Adrenal gland (tissue), 12 donors: ENCODE data around the gene ADAMTS7. TPM values are rescaled to one million over a fixed set of nuclear protein-coding genes. Genes with fewer than 3 reads are reported as not detected.
"Not testable (repeated sequence)": the region's sequence is repeated elsewhere in the genome, so short reads cannot be mapped to it uniquely, and the experiment has no call there.

ENCODE experiments used
- DNase-seq, 7 donors: peaks; one replicate each; pipeline ENCODE4 v3.0.0-alpha.2; 2019 to 2020
- H3K27ac ChIP-seq, 5 donors: fragments of 200-600 bp; sonication (generic) in 4 of 5; 1 replicate in 3 of 5; 2 replicates in 2 of 5; pipeline versions ENCODE4 v1.5.1 to v1.8.0; 2016 to 2020; ENCODE audit warnings: mild to moderate bottlenecking in 1 of 5
- H3K27me3 ChIP-seq: fragments of 200-600 bp; 2 replicates; pipeline ENCODE4 v1.8.0; 2021
- H3K36me3 ChIP-seq, 2 donors: fragments of 200-600 bp; replicated peaks in 1 of 2; 1 replicate in 1 of 2; 2 replicates in 1 of 2; pipeline versions ENCODE4 v1.5.1 to v1.8.0; 2018 to 2022
- H3K4me1 ChIP-seq, 2 donors: fragments of 200-600 bp; replicated peaks in 1 of 2; 1 replicate in 1 of 2; 2 replicates in 1 of 2; pipeline versions ENCODE4 v1.5.1 to v1.8.0; 2018 to 2021
- H3K4me3 ChIP-seq, 4 donors: fragments of 200-600 bp; sonication (generic) in 3 of 4; one replicate each; pipeline ENCODE4 v1.5.1; 2016 to 2018
- H3K9me3 ChIP-seq, 3 donors: fragments of 200-600 bp; sonication (generic) in 1 of 3; replicated peaks in 1 of 3; 1 replicate in 2 of 3; 2 replicates in 1 of 3; pipeline versions ENCODE4 v1.5.1 to v1.8.0; 2016 to 2021
- POLR2A ChIP-seq, 2 donors: fragments of 450-650 bp; IDR thresholded peaks; one replicate each; pipeline ENCODE4 v1.6.1; 2017; ENCODE audit warnings: antibody characterized with exemption in 2 of 2, mild to moderate bottlenecking in 2 of 2, moderate library complexity in 1 of 2
- WGBS, 4 donors: extraction: QIAGEN DNeasy Blood & Tissue Kit in 2 of 4; methylation state at CpG; one replicate each; pipeline versions ENCODE4 v1.1.5 to v1.1.7; 2013 to 2017; 5-methylcytosine and 5-hydroxymethylcytosine counted together
- intact Hi-C, 2 donors: fragments of 100-400 bp; cut with DNase I; formaldehyde crosslinking; loops; one replicate each; pipeline versions ENCODE4 v1.14.1 to v1.15.0; 2022 to 2023
- polyA plus RNA-seq, 3 donors: library from polyadenylated mRNA; stranded (reverse); fragments of 200-250 nt in 2 of 3; fragments of 350-450 nt in 1 of 3; fragmentation: Illumina TruSeq in 1 of 3; extraction: RNeasy Lipid Tissue Mini Kit (QIAGEN cat#74804) in 1 of 3; gene quantifications; one replicate each; pipeline ENCODE4 v1.2.3, GENCODE V29; 2013 to 2014
- total RNA-seq, 9 donors: library from RNA; depleted of rRNA in 4 of 9; stranded (reverse); fragments of >200 nt in 4 of 9; fragments of 120-200 nt in 1 of 9; fragmentation: NEBNext Ultra II Directional in 1 of 9; extraction: Animal tissue kit (Norgen Biotek cat#: 25700) in 1 of 9; gene quantifications; one replicate each; pipeline versions ENCODE4 v1.1.0 to v1.2.4, GENCODE V29; 2013 to 2023
- TF ChIP-seq, protein P1 (sequence below), 6 experiments: fragments of 450-650 bp in 4 of 6; fragments of 200-600 bp in 2 of 6; sonication (generic) in 1 of 6; IDR thresholded peaks; 1 replicate in 5 of 6; 2 replicates in 1 of 6; pipeline versions ENCODE4 v1.5.1 to v1.8.0; 2016 to 2021; ENCODE audit warnings: antibody characterized with exemption in 6 of 6, mild to moderate bottlenecking in 2 of 6, moderate library complexity in 1 of 6
- donor health status: healthy with polysubstance abuse.
- donor health status: Bipolar disorder and iron deficiency.
- donor health status: DM: yes; HTN: yes; CAD: no.
- donor health status: DM: no; HTN: no; CAD: no.
- donor health status: DM: no; HTN: no; CAD: no.
- donor health status: DM: yes; HTN: yes; CAD: no.

Gene ADAMTS7
- total and polyA plus RNA-seq, 12 donors, result 0.70 to 27.7 (median 10.0) TPM

DNA sequence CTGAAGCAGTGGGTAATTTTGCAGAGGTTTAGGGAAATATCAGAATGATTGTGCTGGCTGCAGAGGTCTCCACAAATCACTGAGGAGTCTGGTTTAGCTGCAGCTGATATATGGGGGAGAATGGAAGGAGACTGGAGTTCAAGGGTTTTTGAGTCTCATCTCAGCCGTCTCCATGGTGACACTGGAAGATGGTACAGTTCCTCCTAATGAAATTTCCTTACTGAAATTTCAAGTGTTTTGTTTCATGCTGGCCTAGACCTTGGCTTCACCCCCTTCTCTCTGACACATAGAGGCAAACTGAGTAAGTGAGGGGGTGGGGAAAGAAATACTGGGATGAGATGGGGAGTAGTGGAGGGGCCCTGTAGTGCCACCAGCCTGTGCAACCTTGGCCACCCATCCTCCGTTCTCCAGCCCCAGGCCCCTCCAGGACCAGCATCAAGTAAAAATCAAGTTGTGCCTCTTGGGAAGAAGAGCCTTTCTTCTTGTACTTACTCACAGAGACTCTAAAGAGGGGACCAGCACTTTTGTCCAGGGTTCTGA lies 43.6 kb upstream of the ADAMTS7 start:
- H3K4me3 ChIP-seq, result no peak overlapping the region
- no peak for DNase-seq

DNA sequence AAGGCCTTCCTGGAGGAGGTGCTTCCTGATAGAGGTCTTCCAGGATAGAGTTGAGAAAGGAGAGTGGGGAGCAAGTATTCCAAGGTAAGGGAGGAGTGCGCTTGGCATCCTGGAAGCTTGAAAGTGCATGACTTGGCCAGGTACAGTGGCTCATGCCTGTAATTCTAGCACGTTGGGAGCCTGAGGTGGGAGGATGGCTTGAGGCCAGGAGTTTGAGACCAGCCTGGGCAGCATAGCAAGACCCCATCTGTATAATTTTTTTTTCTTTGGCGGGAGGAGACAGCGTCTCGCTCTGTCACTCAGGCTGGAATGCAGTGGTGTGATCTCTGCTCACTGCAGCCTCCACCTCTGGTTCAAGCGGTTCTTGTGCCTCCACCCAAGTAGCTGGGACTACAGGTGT lies 42.2 kb upstream of the ADAMTS7 start:
- TF ChIP-seq, protein P1, sequence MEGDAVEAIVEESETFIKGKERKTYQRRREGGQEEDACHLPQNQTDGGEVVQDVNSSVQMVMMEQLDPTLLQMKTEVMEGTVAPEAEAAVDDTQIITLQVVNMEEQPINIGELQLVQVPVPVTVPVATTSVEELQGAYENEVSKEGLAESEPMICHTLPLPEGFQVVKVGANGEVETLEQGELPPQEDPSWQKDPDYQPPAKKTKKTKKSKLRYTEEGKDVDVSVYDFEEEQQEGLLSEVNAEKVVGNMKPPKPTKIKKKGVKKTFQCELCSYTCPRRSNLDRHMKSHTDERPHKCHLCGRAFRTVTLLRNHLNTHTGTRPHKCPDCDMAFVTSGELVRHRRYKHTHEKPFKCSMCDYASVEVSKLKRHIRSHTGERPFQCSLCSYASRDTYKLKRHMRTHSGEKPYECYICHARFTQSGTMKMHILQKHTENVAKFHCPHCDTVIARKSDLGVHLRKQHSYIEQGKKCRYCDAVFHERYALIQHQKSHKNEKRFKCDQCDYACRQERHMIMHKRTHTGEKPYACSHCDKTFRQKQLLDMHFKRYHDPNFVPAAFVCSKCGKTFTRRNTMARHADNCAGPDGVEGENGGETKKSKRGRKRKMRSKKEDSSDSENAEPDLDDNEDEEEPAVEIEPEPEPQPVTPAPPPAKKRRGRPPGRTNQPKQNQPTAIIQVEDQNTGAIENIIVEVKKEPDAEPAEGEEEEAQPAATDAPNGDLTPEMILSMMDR (IDR thresholded peaks at IDR 0.05), result no peak
- TF ChIP-seq POLR2A (IDR thresholded peaks at IDR 0.05), result no peak
- intact Hi-C loops, result no loop called here
- Histone ChIP-seq H3K4me1 (no peaks in the 10 kb centered on the region), H3K27me3 (no peaks in the 10 kb centered on the region), H3K9me3 (no peaks in the 10 kb centered on the region), H3K36me3 (no peaks in the 10 kb centered on the region), H3K27ac (no peak overlapping the region), H3K4me3 (no peak overlapping the region)
- DNase-seq, result no peak
- WGBS, 4 donors, result 94 to 98% (median 95%) methylated on average over 6 of the region's 6 CpGs

More for the DNA sequence above, 43.6 kb upstream of the ADAMTS7 start:
- Histone ChIP-seq H3K27me3 (no peaks in the 10 kb centered on the region), H3K27ac (no peak overlapping the region), H3K9me3 (no peaks in the 10 kb centered on the region), H3K36me3 (no peaks in the 10 kb centered on the region), H3K4me1 (no peaks in the 10 kb centered on the region)
- TF ChIP-seq POLR2A (IDR thresholded peaks at IDR 0.05), result no peak
- TF ChIP-seq, protein P1 (IDR thresholded peaks at IDR 0.05), result no peak
- intact Hi-C loops, result no loop called here
- 85 to 91% (median 89%) methylated on average over 2 of the region's 2 CpGs for WGBS, 4 donors

DNA sequence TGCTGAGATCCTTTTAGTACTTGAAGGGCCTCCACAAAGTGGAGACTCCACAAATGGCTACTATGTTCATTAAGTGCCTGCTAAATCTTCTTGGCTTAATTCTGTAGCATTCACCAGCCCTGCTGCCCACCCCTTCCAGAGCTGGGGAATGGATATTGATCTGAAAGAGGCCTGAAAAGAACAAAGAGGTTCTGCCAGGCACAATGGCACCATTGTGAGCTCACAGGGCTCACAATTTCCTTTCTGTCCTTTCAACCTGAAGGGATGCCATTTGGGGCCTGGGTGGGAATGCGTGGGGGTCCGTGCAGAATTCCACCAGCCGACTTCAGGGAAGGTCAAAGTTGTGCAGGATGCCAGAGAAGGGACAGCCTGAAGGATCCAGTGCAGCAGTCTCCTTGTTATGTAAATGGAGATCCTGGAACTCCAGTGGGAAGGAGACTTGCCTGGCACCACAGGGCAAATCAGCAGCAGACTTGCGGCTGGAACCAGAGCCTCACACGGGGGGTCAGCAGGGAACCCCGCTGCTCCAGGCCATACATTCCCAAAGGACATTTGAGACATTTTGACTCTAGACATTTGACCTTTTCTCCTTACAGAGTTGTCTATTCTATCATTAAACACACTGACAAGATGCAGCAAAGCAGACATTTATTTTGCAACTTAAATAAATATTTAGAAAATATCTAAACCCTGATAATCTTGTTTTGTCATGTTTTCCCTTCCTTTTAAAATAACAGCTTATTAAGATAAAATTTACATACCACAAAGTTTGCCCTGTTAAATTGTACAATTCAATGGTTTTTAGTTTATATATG lies 39.9 kb upstream of the ADAMTS7 start:
- Histone ChIP-seq H3K4me1 (no peaks in the 10 kb centered on the region), H3K27ac (no peak overlapping the region), H3K27me3 (no peaks in the 10 kb centered on the region), H3K4me3 (no peak overlapping the region), H3K36me3 (no peaks in the 10 kb centered on the region), H3K9me3 (no peaks in the 10 kb centered on the region)
- 46 to 67% (median 62%) methylated on average over 3 to 6 of the region's 6 CpGs for whole genome bisulfite sequencing, 4 donors
- no peak for TF ChIP-seq POLR2A (IDR thresholded peaks at IDR 0.05)
- DNase-seq, result no peak
- intact Hi-C loops, result no loop called here

DNA sequence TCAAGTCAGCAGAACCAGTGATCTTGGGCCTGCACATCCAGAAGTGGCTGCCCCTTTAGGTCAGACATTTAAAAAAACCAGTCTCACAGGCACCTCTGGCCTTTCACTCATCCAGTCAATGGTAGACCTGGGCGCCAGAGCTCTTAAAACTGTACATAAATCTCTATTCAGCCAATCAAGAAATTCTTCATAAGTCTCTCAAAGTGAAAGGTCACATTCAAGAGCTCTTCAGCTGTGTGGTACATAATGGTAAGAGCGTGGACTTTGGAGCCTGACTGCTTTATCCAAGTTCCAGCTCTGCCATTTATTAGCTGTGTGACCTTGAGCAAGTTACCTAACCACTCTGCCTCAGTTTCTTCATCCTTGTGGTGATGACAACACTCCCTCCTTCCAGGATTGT lies 39.1 kb upstream of the ADAMTS7 start:
- no peaks in the 10 kb centered on the region for H3K27me3 ChIP-seq
- H3K4me1 ChIP-seq, result no peaks in the 10 kb centered on the region
- intact Hi-C loops, result no loop called here
- no peak for DNase-seq
- no peak for TF ChIP-seq POLR2A (IDR thresholded peaks at IDR 0.05)
- TF ChIP-seq, protein P1 (IDR thresholded peaks at IDR 0.05), result no peak
- H3K36me3 ChIP-seq, result no peaks in the 10 kb centered on the region
- 88 to 100% (median 94%) methylated on average over 2 of the region's 2 CpGs for WGBS, 4 donors
- no peak overlapping the region for H3K27ac ChIP-seq
- no peaks in the 10 kb centered on the region for H3K9me3 ChIP-seq
- H3K4me3 ChIP-seq, result no peak overlapping the region

DNA sequence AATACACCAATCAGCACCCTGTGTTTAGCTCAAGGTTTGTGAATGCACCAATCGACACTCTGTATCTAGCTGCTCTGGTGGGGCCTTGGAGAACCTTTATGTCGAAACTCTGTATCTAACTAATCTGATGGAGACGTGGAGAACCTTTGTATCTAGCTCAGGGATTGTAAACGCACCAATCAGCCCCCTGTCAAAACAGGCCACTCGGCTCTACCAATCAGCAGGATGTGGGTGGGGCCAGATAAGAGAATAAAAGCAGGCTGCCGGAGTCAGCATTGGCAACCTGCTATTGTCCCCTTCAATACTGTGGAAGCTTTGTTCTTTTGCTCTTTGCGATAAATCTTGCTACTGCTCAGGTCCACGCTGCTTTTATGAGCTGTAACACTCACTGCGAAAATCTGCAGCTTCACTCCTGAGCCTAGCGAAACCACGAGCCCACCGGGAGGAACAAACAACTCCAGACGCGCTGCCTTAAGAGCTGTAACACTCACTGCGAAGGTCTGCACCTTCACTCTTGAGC lies 36.2 kb upstream of the ADAMTS7 start:
- 84 to 91% (median 85%) methylated on average over 14 to 15 of the region's 15 CpGs for WGBS, 4 donors

DNA sequence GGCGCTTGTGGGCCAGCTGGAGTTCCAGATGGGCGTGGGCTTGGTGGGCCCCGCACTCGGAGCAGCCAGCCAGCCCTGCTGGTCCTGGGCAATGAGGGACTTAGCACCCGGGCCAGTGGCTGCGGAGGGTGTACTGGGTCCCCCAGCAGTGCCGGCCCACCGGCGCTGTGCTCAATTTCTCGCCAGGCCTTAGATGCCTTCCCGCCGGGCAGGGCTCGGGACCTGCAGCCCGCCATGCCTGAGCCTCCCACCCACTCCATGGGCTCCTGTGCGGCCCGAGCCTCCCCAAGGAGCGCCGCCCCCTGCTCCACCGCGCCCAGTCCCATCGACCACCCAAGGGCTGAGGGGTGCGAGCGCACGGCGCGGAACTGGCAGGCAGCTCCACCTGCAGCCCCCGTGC lies 35.6 kb upstream of the ADAMTS7 start:
- WGBS, 4 donors, result 92 to 98% (median 96%) methylated on average over 4 to 22 of the region's 27 CpGs
- H3K27me3 ChIP-seq, H3K36me3 ChIP-seq, H3K27ac ChIP-seq, DNase-seq, H3K9me3 ChIP-seq, H3K4me3 ChIP-seq, H3K4me1 ChIP-seq, intact Hi-C loops: not testable (repeated sequence)

More for the DNA sequence above, 36.2 kb upstream of the ADAMTS7 start:
- H3K27ac ChIP-seq, H3K36me3 ChIP-seq, H3K27me3 ChIP-seq, H3K4me3 ChIP-seq, DNase-seq, intact Hi-C loops, H3K4me1 ChIP-seq, H3K9me3 ChIP-seq: not testable (repeated sequence)
